Measurements from ENCODE around the gene OPRD1.

The OPRD1 gene

DNA sequence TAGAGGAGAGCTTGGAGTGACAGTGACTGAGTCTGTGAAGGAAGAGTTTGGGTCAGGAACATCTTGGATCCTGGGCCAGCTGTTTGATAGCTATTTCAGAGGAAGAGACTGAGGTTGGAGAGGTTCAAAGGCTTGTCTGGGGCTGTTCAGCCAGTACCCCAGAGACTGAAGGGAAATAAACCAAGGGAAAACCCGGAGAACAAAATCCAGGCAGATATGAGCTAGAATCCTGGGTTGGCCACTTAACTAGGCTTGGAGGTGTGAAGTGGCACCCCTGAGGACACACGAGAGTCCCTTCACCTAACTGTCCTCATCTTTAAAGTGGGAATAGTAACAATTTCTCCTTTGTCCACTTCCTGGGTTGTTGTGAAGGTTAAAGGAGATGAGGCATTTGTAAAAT is 79.3 kb downstream of the OPRD1 start:
- DNase-seq (ENCODE audit: low spot score) = no peak
- in situ Hi-C loops (cut with MboI; ENCODE audit: low sequenced_read_pairs, unreplicated experiment) = no loop called here
- TF ChIP-seq, protein P1, sequence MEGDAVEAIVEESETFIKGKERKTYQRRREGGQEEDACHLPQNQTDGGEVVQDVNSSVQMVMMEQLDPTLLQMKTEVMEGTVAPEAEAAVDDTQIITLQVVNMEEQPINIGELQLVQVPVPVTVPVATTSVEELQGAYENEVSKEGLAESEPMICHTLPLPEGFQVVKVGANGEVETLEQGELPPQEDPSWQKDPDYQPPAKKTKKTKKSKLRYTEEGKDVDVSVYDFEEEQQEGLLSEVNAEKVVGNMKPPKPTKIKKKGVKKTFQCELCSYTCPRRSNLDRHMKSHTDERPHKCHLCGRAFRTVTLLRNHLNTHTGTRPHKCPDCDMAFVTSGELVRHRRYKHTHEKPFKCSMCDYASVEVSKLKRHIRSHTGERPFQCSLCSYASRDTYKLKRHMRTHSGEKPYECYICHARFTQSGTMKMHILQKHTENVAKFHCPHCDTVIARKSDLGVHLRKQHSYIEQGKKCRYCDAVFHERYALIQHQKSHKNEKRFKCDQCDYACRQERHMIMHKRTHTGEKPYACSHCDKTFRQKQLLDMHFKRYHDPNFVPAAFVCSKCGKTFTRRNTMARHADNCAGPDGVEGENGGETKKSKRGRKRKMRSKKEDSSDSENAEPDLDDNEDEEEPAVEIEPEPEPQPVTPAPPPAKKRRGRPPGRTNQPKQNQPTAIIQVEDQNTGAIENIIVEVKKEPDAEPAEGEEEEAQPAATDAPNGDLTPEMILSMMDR (IDR thresholded peaks at IDR 0.05; ENCODE audit: borderline replicate concordance, control extremely low read depth, extremely low read depth, insufficient read depth, missing control alignments) = no peak

DNA sequence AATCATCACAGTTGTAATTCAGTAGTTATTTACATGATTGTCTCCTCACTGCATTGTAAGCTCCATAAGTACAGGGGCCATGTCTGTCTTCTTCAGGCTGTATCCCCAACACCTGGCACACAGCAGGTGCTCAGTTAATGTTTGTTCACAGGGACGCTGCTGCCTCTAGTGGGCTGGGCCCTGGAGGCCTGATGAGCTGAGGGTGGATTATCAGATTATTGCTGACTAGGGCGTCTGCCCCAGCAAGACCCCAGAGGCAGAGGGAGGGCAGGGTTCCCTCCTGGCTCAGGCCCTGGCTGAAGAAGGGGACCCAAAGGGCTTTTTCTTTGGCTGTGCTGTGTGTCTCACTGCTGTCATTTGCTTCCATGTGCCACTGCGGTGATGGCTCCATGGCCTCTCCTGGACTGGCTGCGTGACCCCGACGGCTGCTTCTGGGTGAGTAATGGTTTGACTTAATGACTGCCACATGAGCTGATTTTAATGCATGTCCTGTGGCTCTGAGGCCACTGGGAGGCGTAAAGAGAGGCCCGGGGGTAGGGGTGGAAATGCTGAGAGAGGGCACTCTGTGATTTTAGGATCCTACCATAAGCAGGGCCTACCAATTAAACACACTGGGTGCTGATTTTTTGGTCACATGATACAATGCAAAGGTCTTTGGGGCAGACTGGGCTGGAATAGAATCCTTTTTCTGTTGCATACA is 81.6 kb downstream of the OPRD1 start:
- in situ Hi-C loops (cut with MboI; ENCODE audit: low sequenced_read_pairs, unreplicated experiment) = no loop called here
- TF ChIP-seq, protein P1 (IDR thresholded peaks at IDR 0.05; ENCODE audit: borderline replicate concordance, control extremely low read depth, extremely low read depth, insufficient read depth, missing control alignments) = peak; percentile 13
- DNase-seq (ENCODE audit: low spot score) = no peak

DNA sequence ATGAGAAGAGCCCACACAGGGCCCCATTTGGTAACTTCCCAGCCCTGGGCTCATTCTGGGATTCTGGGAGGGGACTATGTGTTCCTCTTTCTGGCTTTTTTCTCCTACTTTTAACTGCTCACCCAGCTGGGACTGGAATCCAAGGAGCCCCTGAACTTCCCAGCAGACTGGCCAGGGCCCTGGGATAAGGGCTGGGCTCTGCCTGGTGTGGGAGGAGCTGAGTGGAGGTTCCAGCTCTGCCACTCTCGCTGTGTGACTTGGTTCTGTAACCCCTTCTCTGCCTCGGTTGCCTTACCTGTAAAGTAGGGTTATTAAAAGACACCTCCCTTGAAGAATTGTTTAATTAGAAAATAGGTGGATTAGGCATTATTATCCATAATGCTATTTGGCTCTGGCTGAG is 82.8 kb downstream of the OPRD1 start:
- no peak for DNase-seq (ENCODE audit: low spot score)
- in situ Hi-C loops (cut with MboI; ENCODE audit: low sequenced_read_pairs, unreplicated experiment) = no loop called here
- TF ChIP-seq, protein P1 (IDR thresholded peaks at IDR 0.05; ENCODE audit: borderline replicate concordance, control extremely low read depth, extremely low read depth, insufficient read depth, missing control alignments) = no peak

DNA sequence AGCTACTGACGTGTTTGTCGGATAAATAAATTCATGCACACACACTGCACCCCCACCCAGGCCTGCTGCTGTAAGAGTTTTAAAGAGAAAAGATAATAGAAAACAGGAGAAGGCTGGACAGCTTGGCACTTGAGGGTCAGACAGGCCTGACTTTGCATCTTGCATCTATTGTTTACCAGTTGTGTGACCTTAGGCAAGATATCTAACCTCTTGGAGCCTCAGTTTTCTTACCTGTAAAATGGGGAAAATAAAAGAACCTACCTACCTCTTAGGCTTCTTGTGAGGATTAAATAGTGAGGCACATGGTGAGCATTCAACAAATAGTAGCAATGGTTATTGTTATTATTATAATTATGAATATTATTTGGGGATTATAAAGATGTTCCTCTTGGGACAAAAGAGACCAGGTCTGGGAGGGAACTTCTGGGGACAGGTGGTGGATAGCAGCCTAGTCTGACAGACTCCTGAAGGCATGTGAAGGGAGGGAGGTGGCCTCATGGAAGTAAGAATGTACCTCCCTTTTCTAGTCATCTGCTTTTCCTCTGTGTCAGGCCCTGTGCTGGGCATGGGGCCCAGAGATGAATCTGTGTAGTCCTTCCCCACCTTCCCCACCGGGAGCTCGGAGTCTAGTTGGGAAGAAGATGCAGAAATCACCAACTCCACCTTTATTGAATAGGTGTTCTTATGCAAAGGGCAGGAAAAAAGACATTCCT is 84.1 kb downstream of the OPRD1 start:
- TF ChIP-seq, protein P1 (IDR thresholded peaks at IDR 0.05; ENCODE audit: borderline replicate concordance, control extremely low read depth, extremely low read depth, insufficient read depth, missing control alignments) = no peak
- DNase-seq (ENCODE audit: low spot score) = no peak
- in situ Hi-C loops (cut with MboI; ENCODE audit: low sequenced_read_pairs, unreplicated experiment) = no loop called here

DNA sequence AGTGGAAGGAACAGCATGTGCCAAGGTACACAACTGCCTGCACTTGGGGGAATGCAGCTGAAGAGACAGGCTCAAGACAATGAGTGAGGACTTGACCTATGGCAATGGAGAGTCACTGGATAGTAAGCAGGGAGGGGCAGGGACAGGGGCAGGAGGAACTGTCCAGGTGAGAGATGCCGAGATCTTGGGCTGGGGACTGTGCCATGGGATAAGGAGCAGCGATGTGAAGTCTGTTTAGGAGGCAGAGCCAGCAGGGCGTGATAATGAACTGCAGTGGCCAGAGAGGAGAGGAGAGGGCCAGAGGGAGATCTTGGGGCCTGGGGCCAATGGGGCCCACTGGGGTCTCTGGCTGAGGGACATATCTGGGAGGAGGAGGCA is 84.6 kb downstream of the OPRD1 start:
- no peak for DNase-seq (ENCODE audit: low spot score)
- in situ Hi-C loops (cut with MboI; ENCODE audit: low sequenced_read_pairs, unreplicated experiment) = no loop called here
- TF ChIP-seq, protein P1 (IDR thresholded peaks at IDR 0.05; ENCODE audit: borderline replicate concordance, control extremely low read depth, extremely low read depth, insufficient read depth, missing control alignments) = no peak

DNA sequence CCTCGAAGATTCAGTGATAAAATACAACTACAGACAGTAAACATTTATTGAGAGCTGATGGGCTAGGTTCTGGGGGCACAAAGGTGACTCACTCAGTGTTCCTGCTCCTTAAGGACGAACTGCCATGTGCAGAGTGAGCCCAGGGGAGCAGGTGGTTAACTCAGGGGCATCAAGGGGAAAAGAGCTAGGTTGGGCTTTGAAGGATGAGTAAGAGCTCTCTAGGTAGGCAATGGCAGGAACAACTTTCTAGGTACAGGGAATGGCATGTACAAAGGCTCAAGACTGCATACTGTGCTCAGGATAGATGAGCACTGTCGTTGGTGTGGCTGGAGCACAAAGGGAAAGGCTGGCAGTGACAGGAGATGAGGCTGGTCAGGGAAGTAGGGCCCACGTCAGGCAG is 85.8 kb downstream of the OPRD1 start:
- in situ Hi-C loops (cut with MboI; ENCODE audit: low sequenced_read_pairs, unreplicated experiment) = no loop called here
- no peak for DNase-seq (ENCODE audit: low spot score)
- TF ChIP-seq, protein P1 (IDR thresholded peaks at IDR 0.05; ENCODE audit: borderline replicate concordance, control extremely low read depth, extremely low read depth, insufficient read depth, missing control alignments) = no peak
